NCI-H774 (cell line): ENCODE measurements around the gene DDX51.

Experiments used
- DNase-seq: peaks from one replicate; lab custom pipeline; 2025; lab: John Stamatoyannopoulos, UW

Gene DDX51

GRCh38 chr12:132179431-132180362 is 35.6 kb upstream of the DDX51 start:
- DNase-seq: no peak

- DNase-seq: no peak
These were observed 34.8 kb upstream of the DDX51 start for GRCh38 chr12:132178801-132179401.

- no peak for DNase-seq
These were observed 34.2 kb upstream of the DDX51 start for GRCh38 chr12:132178316-132178715.

- DNase-seq: no peak
These were observed 32.9 kb upstream of the DDX51 start for GRCh38 chr12:132176920-132177551.

- DNase-seq: no peak
These were observed 32.3 kb upstream of the DDX51 start for GRCh38 chr12:132176385-132176919.

GRCh38 chr12:132175496-132176384 is 31.6 kb upstream of the DDX51 start:
- DNase-seq: no peak

GRCh38 chr12:132174839-132175490 is 30.8 kb upstream of the DDX51 start:
- no peak for DNase-seq

- no peak for DNase-seq
These were observed 30.1 kb upstream of the DDX51 start for GRCh38 chr12:132174015-132174838.

GRCh38 chr12:132173135-132174014 is 29.3 kb upstream of the DDX51 start:
- DNase-seq: no peak

- no peak for DNase-seq
These were observed 28.5 kb upstream of the DDX51 start for GRCh38 chr12:132172619-132173018.

GRCh38 chr12:132171968-132172521 is 27.9 kb upstream of the DDX51 start:
- DNase-seq: no peak

- no peak for DNase-seq
These were observed 27.3 kb upstream of the DDX51 start for GRCh38 chr12:132171293-132171967.

- DNase-seq: no peak
These were observed 26.6 kb upstream of the DDX51 start for GRCh38 chr12:132170637-132171292.

GRCh38 chr12:132170094-132170636 is 26.0 kb upstream of the DDX51 start:
- no peak for DNase-seq

GRCh38 chr12:132169376-132169775 is 25.3 kb upstream of the DDX51 start:
- DNase-seq: peak; percentile 19

GRCh38 chr12:132168311-132169031 is 24.4 kb upstream of the DDX51 start:
- DNase-seq: no peak
